ENCODE measurements around the gene PIK3R6.

Gene PIK3R6

DNA sequence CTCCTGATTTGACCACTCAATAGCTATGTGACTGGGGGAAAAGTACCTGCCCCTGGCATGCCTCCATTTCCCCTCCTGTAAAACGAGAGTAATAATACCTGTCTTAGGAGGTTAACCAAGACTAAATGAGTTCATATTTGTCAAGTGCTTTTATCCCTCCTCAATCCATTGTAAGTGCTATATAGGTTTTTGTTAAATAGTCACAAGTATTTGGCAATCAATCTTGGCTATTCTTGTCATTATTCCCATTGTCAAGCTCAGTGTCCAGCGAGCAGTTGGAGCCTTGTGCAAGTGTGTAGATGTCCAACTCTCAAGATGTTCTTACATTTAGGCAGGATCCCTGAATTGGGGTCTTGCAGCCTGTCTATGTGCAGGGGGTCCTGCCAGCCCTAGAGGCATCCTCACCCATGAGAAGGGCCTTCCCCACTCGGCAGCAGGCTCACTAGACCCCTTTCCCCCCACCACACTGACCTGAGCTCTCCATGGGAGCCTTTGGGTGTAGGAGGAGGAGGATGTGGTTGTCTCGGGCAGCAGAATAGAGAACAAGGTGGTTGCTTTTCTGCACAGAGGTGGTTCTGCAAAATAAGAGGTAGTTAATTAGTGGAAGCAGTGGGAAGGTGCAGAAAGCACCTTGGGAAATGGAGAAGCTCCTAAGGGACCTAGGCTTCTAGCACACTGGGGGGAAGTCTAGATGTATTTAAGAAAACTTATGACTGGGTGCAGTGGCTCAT lies 18.0 kb downstream of the PIK3R6 start:
- no peak for DNase-seq

DNA sequence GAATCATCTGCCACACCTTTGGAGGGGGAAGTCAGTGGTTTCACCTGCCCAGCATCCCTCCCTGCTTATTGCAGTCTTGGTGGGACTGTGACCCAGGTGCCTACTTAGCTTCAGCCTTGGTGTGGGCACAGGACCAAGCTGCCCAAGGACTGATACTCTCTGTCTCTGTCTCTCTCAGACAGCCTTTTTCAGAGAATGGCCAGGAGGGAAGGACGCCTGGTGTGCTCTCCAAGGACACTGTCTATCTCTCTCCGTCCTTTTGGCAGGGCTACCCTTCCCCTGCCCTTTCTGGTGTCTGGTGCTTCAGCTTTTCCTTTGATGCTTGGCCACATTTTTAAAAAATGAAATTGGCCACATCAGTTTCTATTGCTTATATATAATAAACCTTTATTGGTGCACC lies 19.6 kb downstream of the PIK3R6 start:
- no peak for DNase-seq

DNA sequence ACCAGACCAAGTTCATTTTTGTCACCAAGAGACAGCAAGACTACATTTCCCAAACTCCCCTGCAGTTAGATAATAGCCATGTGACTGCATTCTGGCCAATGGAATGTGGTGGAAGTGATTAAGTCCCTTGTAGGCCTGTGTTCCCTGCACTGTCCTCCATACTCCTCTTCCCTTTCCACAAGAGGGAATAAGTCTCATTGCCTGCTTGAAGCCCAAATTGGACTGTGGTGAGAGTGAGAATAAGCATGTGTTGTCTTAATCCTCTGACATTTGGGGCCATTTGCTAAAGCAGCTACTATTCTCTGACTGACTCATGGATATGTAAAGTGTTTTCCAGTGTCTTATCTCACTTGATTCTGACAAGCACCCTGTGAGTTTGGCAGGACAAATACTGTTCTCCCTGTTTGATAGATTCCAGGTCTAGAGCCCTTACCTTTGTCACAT lies 20.7 kb downstream of the PIK3R6 start:
- no peak for DNase-seq

DNA sequence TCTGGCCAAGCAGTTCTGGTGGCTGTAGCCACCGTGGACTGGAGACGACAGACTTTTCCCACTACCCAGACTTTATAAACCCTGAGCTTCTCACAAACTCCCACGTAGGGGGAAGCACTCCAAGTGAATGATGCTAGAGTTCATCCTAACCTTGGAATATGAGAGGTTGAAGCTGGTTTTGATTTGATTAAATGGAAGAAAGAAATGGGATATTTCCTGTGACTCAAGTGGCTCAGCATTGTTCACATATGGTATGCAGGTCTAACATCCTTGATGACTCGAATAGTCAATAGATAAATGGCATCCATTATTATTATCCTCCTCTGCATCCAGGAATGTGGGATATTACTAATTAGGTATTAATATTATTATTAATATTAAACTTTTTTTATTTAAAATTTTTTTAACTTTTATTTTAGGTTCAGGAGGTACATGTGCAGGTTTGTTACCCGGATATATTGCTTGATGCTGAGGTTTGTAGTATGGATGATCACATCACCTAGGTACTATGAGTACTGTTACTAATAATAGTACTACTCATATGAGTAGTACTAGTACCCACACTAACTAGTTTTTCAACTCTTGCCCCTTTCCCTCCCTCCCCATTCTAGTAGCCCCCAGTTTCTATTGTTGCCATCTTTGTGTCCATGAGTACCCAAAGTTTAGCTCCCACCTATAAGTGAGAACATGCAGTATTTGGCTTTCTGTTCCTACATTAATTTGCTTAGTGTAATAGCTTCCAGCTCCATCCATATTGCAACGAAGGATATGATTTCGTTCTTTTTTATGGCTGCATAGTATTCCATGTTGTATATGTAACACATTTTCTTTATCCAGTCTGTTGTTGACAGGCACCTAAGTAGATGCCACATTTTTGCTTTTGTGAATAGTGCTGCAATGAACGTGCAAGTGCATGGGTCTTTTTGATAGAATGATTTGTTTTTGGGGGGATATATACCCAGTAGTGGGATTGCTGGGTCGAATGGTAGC lies 22.9 kb downstream of the PIK3R6 start:
- no peak for DNase-seq

DNA sequence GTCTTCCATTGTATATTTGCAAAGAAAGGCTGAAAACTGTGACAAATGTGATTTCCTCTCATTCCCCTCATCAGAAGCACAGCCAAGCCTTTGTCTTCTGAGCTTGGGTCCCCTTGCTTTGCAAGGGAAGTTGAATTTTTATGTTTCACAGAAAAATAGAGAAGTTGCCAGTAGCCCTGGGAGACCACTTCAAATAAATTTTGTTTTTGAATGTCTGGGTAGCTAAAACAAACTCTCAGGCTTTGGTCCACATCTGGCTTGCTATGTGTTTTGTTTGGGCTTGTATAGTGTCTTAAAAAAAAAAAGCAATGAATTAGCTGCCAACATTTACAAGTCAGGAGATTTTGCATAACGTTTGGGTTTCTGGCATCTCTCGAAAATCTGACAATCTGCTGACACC lies 24.1 kb downstream of the PIK3R6 start:
- DNase-seq = no peak

DNA sequence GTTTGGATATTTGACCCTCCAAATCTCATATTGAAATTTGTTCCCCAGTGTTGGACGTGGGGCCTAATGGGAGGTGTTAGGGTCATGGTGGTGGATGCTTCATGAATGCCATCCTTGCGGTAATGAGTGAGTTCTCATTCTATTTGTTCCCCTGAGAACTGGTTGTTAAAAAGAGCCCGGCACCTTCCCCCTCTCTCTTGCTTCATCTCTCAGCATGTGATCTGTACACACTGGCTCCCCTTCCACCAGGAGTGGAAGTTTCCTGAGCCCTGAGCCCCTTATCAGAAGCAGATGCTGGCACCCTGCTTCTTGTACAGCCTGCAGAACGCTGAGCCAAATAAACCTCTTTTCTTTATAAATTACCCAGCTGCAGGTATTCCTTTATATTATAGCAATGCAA lies 25.6 kb downstream of the PIK3R6 start:
- DNase-seq = no peak

DNA sequence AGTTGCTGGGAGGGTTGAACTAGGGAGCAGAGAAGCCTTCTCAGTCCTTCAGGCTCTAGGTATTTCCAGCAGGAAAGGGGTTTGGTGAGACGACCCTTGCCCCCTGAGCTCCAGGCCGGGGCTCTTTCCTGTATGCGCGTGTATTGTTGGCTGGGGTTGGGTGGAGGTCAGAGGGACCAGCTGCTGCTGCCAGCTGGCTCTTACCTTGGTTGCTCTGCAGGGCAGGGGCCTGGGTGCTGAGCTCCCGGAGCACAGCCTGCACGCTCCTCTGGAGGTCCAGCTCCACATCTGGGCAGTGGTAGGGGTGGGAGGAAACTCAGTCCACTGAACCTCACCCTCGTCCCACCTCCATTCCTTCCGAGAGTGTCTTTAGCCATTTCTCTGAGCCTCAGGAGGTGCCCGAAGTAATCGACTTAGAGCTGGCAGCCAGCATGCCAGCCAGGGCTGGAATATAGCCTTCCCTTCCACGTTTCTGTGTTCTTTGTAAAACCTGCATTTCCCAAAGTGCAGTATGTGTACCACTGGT lies 28.0 kb downstream of the PIK3R6 start:
- DNase-seq = no peak

DNA sequence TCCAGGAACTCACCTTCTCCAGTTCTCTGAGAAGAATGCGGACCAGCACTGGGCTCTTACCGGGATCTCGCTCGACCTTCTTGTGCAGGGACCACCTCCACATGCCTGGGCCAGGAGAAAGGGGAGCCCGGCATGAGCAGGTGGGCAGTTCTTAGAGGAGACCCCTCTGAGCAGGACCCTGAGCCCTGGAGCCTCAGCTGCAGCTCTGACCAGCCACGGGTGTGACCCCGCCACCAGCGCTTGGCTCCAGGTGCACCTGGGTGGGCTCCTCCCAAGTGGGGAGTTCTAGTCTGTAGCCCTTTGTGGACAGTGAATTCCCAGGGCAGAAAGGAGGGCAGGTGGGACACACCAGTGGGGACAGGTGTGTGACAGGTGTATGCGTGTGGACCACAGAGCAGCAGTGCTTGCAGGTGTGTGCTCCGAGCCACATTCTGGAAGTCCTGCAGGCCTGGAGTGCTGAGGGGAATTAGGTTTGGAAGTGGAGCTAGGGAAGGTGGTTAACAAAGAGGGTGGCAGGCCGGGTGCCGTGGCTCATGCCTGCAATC lies 28.9 kb downstream of the PIK3R6 start:
- DNase-seq = no peak

DNA sequence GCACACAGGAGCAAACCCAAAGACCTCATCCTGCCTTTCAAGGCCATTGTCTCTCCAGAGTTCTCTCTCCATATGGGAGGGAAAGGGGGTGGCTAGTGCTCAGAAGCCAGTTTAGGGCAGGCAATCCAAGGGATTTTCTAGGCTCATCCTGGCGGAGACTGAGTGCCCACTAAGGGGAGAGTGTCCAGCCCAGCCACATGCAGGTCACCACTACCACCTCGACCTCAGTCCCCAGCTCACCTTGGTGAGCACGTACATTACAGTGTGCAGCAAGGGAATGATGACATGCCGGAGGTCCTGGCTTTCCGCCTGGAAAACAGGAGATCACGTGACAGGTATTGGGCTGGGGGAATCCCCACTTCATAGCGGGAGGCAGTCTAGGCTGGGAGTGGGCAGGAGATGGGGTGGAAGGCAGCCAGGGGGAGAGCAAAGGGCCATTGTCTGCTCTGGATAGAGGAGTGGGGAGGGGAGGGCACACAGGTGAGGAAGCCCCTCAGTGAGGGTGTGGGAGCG lies 29.9 kb downstream of the PIK3R6 start:
- DNase-seq = no peak

DNA sequence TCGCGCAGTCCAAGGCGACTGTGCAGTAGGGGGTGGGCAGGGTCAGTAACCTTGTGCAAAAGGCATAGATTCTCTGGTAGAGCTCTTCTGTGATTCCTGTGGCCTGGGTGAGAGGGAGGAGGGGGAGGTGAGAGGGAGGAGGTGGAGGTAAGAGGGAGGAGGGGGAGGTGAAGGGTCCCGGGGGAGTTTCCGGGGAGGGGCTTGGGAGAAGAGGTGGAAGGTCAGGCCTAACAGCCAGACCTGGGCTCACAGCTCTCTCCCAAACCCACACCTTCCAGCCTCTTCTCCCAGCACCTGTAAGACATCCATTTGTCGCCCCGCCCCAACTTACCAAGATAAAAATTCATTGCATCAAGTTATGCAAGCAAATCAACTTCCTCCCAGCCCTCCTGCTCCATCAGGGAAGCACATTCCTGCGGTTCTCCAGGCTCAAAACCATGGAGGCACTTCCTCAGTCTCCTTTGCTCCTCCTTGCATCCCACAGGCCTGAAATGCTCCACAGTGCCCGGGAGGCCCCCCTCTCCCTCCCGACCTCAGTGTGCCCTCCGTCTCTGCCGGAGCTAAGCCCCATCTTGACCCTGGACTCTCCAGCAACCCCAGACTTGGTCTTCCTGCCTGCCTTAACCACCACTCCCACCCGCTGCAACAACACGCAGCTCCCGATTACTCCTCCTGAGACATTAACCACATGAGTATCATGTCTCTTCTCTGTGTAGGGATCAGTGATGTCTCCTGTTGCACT lies 30.5 kb downstream of the PIK3R6 start:
- DNase-seq = no peak

DNA sequence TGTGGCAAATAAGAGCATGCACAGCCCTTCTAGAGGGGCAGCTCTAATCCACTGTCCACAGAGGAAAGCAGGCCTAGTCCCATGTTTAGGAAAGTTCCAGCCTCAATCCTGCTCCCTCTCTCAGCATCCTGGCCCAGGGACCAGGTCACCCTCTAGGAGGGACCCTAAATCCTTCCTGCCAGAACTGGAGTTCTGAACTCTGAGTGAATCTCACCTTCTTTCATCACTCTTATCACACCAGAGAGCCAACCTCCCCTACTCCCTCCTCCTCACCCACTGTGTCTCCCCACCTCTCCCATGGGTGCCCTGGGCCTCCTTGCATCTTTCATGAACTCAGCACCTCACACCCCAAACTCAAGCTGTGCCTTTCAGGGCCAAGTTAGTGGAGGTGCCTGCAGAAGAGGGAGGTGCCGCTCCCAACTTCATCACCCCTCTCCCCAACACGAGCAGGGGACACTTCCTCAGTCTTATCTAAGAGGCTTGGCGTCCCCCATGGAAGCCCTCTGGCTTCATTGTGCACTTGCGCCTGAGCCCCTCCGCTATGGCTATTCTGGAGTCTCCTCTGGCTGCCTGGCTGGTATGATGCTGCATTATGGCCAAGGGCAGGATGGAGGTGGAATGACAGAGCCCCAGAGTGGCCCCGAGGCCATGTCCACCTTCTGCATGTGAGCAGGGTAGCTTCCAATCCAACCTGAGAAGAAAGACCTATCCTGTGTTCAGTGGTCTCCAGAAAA lies 31.7 kb downstream of the PIK3R6 start:
- DNase-seq = no peak

DNA sequence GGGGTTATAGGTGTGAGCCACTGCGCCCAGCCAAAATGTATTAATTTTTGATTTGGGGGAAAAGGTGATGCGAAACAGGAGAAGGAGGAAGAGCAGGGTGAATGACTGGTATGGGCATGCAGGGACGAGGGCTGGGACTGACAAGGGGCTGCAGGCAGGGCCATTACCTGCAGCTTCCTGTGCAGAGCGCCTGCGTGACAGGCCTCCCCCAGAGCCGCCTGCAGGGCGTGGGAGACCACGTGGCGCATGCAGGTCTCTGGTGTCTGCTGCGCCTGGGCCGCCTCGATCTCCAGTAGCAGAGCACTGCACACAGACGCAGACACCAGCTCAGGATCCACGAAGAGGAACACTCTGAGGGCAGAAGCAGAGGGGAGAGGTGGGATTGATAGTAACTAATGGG lies 32.4 kb downstream of the PIK3R6 start:
- DNase-seq = no peak

DNA sequence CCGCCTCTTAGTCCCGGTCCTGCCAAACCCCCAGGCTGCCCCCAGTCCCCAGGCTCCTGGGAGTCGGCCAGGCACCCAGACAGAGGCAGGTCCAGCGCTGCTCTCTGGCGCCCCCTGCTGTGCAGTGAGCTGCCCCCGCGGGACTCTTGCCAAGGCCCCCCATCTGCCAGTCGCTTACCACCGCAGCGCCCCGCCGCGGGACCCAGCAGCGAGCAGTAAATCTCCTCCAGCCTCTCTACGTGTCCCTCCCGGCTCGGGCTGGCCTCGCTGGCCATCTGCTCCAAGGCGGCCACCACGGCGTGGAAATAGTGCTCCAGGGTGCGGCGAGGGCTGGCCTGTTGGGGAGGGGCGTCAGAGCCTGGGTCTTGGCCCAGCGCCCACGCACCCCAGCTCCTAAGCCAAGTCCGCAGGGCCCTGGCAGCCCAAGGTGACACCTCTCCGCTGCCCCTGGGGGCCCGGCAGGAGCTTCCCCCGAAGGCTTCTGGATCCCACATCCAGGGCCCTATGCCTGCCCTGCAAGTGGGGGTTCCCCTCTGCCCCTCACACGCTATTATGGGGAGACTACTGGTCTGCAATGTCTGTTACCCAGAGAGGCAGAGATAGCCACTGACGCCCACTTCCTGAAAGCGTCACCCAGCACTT lies 34.6 kb downstream of the PIK3R6 start:
- DNase-seq = no peak

DNA sequence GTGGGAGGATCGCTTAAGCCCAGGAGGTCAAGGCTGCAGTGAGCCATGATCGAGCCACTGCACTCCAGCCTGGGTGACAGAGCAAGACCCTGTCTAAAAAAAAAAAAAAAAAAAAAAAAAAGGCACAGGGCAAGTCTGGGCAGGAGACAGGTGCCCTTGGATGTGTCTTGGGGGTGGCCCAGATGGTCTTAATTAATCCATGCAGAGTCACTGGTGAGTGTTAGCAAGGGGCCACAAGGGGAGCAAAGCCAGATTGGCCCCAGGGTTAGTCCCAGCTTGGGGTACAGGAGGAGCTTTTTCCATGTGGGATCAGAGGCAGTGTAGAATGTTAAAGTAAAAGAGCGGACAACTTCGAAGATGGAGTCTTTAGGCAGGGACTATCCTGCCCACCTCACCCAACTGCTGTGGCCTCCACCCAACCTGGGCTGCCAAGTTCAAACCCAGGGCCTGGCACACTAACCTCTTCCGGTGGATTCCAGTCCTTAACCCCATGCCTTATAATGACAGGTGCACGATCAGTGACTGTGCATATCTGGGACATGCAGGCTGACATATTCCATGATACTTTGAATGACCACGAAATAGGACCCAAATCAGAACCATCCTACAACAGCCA lies 36.1 kb downstream of the PIK3R6 start:
- no peak for DNase-seq

DNA sequence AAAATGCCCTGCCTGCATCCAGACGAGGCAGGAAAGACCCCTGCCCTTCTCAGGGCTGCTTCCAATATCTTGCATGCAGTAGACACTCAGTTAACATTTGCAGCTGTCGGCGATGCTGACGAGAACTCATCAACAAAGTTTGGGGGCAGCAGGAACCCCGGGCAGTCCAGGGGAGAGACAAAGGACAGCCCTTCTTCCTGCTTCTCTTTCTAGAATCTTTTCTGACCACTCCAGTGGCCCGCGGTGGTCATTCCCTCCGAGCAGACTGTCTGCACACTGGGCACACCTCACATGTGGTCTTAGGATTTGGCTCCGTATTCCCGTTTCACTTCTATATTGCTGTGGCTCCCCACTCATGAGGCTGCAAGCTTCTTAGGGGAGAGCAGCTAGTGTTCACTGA lies 37.3 kb downstream of the PIK3R6 start:
- DNase-seq = no peak

DNA sequence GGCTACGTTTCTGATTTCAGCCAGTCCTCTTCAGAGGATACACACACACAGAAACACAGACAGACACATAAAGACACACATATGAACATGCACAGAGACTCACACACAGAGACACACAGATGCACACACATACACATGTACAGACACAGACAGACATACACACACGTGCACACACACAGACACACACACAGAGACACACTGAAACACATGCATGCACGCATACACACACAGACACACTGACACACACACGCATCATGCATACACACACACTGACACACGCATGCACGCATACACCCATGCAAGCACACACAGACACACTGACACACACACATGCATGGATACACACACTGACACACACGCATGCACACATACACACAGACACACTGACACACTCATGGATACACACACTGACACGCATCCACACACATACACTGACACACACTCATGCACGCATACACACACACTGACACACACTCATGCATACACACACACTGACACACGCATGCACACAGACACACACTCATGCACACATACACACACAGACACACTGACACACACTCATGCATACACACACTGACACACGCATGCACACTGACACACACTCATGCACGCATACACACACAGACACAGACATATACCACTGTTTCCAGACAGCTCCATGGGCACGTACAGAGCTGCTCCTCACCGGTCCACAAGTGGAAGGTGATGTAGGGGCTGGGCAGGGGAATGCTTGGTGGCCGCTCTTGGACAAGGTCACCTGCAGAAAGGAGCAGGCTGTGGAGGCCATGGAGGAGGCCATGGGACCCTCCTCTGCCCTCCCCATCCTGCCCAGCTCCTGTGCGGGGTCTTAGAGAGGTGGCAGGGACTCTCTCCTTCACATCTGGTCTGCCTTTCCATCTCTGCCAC lies 38.2 kb downstream of the PIK3R6 start:
- DNase-seq = no peak

DNA sequence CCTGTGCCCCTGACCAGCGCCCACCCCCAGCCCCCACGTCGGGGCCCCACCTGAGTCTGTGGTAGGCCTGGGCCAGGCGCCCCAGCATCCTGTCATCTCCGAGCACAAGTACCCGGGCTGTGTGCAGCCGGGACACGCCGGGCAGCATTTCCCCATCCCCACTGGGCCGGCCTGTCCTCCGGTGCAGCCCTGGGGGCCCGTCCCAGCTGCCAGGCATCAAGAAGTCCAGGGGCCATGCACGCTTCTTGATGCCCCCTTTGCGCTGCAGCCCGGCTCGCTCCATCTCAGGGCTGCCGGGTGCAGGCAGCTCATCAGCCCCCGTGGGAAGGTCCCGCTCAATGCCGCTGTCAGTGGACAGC lies 39.0 kb downstream of the PIK3R6 start:
- DNase-seq = no peak

DNA sequence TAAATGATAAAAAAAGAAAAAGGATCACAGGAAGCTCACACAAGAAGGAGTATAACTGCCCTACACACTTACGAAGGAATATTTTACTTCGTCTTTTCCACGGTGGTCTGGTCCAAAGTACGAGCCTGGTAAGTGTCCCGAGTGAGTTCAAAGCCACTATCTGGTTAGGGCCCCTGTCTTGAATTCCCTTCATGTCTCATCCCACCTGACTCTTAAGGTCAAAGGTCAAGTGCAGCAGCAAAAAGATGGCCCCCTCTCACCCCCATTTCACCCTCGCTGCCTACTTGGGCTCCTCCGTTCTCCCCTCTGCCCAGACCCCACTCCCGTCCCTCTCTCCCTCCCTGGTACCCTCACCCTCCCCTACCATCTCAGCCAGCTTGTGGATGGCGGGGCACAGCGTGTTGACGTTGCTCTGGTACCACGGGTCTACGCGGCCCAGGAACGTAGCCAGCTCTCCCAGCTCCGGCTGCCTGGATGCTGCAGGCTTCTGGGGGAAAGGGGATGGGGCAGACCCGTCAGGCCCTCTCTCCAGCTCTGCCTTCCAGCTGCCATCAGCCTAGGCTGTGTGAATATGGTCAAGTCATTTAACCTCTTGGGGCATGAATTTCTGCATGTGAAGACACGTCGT lies 40.6 kb downstream of the PIK3R6 start:
- DNase-seq = no peak

DNA sequence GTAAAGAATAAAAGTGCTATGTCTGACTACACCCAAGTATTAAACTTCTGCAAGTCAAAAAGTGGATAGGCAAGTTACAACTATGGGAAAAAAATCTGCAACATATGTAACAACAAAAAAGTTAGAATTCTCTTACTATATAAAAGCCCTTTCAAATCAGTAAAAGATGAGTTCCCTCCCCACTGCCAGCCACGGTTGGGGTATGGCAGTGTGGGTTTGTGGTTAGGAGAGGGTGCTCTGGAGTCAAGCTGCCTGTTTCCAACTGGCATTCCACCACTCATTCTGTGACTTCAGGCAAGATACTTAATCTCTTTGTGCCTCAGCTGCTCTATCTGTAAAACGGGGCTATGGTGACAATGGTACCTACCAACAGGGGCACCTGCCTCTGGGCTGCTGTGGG lies 41.7 kb downstream of the PIK3R6 start:
- DNase-seq = no peak
